ENCODE measurements around the gene DENND6B. TPM values are rescaled to one million over a fixed set of nuclear protein-coding genes. Genes with fewer than 3 reads are reported as not detected.

DENND6B gene
- total and polyA plus RNA-seq, 2 of the 13 experiments (the other 11 are each of a cell fraction or from before 2014, with no cell fraction given) = 0.95 to 3.8 TPM

- TF ChIP-seq TBX2 (CRISPR knock-in tag; IDR thresholded peaks at IDR 0.05; ENCODE audit: borderline replicate concordance) (peak; percentile 73), ZBTB20 (CRISPR knock-in tag; IDR thresholded peaks at IDR 0.05; ENCODE audit: borderline replicate concordance, low read depth) (peak; percentile 73; the same call in 1 of the 2 replicates), CBX2 (IDR thresholded peaks at IDR 0.05; ENCODE audit: low read depth, low read length) (no peak), CBX2 (CRISPR knock-in tag; IDR thresholded peaks at IDR 0.05; ENCODE audit: low read depth) (no peak), ZNF614 (CRISPR knock-in tag; IDR thresholded peaks at IDR 0.05; ENCODE audit: borderline replicate concordance) (peak; percentile 60; the same call in 1 of the 2 replicates), ZNF550 (CRISPR knock-in tag; IDR thresholded peaks at IDR 0.05; ENCODE audit: borderline replicate concordance) (no peak), HDAC1 (CRISPR knock-in tag; IDR thresholded peaks at IDR 0.05) (peak; percentile 67), ZNF720 (CRISPR knock-in tag; IDR thresholded peaks at IDR 0.05) (no peak), NKX3-1 (CRISPR knock-in tag; IDR thresholded peaks at IDR 0.05) (peak; percentile 83; the same call in 1 of the 2 replicates), MNT (IDR thresholded peaks at IDR 0.05) (no peak), DBP (CRISPR knock-in tag; IDR thresholded peaks at IDR 0.05; ENCODE audit: not compliant biosample characterization) (peak; percentile 75), HNF1A (IDR thresholded peaks at IDR 0.05; ENCODE audit: low read depth) (no peak), HNF1A (CRISPR knock-in tag; IDR thresholded peaks at IDR 0.05; ENCODE audit: borderline replicate concordance) (0 out of 2 replicates have a peak, but pooled peaks have one; percentile 14), ZIK1 (CRISPR knock-in tag; IDR thresholded peaks at IDR 0.05; ENCODE audit: borderline replicate concordance, low read depth) (peak; percentile 80; the same call in 1 of the 2 replicates), ZNF496 (CRISPR knock-in tag; IDR thresholded peaks at IDR 0.05; ENCODE audit: insufficient replicate concordance) (no peak), FOXA1 (IDR thresholded peaks at IDR 0.05) (no peak), FOXA1 (CRISPR knock-in tag; IDR thresholded peaks at IDR 0.05) (no peak), ZNF652 (CRISPR knock-in tag; IDR thresholded peaks at IDR 0.05; ENCODE audit: borderline replicate concordance, low read depth) (no peak), NCOA5 (CRISPR knock-in tag; IDR thresholded peaks at IDR 0.05) (no peak)
- TF ChIP-seq, protein P1, sequence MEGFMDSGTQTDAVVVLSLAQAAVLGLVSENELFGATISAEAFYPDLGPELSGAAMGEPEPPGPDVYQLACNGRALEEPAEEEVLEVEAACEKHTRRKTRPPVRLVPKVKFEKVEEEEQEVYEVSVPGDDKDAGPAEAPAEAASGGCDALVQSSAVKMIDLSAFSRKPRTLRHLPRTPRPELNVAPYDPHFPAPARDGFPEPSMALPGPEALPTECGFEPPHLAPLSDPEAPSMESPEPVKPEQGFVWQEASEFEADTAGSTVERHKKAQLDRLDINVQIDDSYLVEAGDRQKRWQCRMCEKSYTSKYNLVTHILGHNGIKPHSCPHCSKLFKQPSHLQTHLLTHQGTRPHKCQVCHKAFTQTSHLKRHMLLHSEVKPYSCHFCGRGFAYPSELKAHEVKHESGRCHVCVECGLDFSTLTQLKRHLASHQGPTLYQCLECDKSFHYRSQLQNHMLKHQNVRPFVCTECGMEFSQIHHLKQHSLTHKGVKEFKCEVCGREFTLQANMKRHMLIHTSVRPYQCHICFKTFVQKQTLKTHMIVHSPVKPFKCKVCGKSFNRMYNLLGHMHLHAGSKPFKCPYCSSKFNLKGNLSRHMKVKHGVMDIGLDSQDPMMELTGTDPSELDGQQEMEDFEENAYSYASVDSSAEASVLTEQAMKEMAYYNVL (CRISPR knock-in tag; IDR thresholded peaks at IDR 0.05; ENCODE audit: borderline replicate concordance) = 0 out of 2 replicates have a peak, but pooled peaks have one; percentile 60
- TF ChIP-seq, protein P2, sequence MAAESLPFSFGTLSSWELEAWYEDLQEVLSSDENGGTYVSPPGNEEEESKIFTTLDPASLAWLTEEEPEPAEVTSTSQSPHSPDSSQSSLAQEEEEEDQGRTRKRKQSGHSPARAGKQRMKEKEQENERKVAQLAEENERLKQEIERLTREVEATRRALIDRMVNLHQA (CRISPR knock-in tag; IDR thresholded peaks at IDR 0.05) = no peak
Measured at GRCh38 chr22:50270666-50271394, 56.0 kb downstream of the DENND6B start (continued).

All from HepG2 (cell line).